SK-N-DZ (cell line): ENCODE results near the gene REG3G. TPM values are rescaled to one million over a fixed set of nuclear protein-coding genes. Genes with fewer than 3 reads are reported as not detected.
A peak's percentile ranks its signal among the peaks of the same experiment; 100 is the strongest.

Experiments
- DNase-seq: peaks from one replicate; pipeline ENCODE4 v3.0.0-alpha.2; 2015; ENCODE audit warnings: low spot score
- polyA plus RNA-seq, 2 experiments: library from polyadenylated mRNA; depleted of rRNA; stranded (reverse); fragments of >200 nt; gene quantifications; 2 replicates each; pipeline ENCODE4 v1.2.3, GENCODE V29; 2014

Gene REG3G
- polyA plus RNA-seq (2014; cell fraction: cytosol; rRNA removed) = not detected in 2 replicates
- polyA plus RNA-seq (2014; cell fraction: nucleus; rRNA removed) = not detected in 2 replicates

DNA sequence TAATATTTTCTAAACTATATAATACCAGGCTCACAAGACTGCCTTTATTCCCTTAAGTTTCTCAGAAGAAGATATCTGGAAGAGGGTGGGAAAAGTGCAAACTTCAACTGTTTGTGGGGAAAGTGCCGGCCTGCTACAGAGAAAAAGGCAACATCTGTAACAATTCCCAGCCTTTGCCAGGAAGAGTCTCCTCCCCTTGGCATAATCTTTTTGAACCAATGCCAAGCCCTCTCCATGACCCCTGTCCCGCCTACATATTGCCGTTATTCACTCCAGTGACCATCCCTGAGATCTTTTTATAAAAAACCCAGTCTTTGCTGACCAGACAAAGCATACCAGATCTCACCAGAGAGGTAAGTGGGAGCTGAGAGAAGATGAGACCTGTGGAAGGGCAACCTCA, at the start of gene REG3G:
Gene REG3G, plus strand, starts transcription at position 282 of the 400 bp plus-strand sequence. CDS start 392 bp downstream, outside the sequence.
- no peak for DNase-seq

DNA sequence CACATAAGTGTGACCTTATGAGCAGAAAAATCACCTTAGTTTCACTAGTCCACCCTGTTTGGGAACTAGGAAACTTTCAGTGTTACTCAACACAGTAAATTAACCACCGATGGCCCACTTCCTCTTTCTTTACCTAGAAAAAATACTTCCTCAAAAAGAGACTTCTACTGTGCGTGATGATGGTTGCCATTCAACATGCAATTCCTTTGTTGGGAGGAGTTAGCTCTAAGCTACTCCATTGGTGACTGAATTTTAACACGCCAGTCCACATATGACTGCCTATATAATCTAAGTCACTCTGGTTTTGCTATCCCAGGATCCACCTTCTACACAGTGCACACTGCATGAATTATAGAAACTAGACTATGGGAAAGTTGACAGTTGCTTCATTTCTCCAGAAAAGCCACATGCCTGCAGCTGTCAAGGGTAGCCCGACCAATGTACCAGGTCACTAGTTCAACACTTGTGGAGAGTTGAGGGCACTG, 47.8 kb upstream of the REG3G start:
- no peak for DNase-seq

- DNase-seq = no peak
Measured at GRCh38 chr2:78978340-78978739, 47.2 kb upstream of the REG3G start.

GRCh38 chr2:78979380-78980151, 45.9 kb upstream of the REG3G start:
- peak; percentile 79 for DNase-seq

DNA sequence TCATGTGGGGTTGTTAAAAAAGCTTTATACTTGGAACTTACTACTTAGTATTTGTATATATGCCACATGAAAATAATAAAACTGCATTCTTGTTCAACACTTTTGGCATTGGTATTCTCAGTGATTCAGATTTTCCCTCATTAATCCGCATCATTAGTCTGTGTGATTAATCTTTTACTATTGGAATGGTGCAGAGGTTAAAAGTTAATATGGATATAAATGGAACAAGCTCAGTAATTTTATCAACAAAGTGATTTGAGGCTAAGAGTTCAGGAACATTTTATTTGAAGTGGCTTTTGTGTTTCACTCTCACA, 45.4 kb upstream of the REG3G start:
- no peak for DNase-seq

- no peak for DNase-seq
Measured at GRCh38 chr2:78980871-78981270, 44.6 kb upstream of the REG3G start.

- DNase-seq = no peak
Measured at GRCh38 chr2:78982638-78983330, 42.7 kb upstream of the REG3G start.

- DNase-seq = no peak
Measured at GRCh38 chr2:78984386-78984785, 41.1 kb upstream of the REG3G start.

DNA sequence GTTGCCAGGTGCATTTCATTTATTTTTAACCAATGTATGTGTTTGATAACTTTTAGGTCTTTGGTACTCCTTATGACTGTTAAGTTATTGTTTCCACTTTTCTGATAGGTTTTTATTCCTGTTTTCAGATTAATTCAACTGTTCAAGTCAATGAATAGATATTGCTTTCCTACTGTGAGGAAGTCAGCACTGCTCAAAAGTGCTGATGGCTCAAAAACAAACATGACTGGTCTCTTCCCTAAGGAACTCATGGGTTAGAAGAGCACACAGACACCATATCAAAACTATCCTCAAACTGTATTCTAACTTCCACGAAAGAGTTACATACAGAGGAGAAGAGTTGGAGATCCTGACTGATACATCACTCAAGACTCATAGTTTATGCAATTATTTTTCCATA, 39.9 kb upstream of the REG3G start:
- no peak for DNase-seq

- no peak for DNase-seq
Measured at GRCh38 chr2:78989051-78989450, 36.5 kb upstream of the REG3G start.

GRCh38 chr2:78992451-78992806, 33.1 kb upstream of the REG3G start:
- no peak for DNase-seq

- no peak for DNase-seq
Measured at GRCh38 chr2:78992807-78993517, 32.5 kb upstream of the REG3G start.

- no peak for DNase-seq
Measured at GRCh38 chr2:78993518-78994148, 31.9 kb upstream of the REG3G start.

- DNase-seq = no peak
Measured at GRCh38 chr2:78994789-78995188, 30.7 kb upstream of the REG3G start.

DNA sequence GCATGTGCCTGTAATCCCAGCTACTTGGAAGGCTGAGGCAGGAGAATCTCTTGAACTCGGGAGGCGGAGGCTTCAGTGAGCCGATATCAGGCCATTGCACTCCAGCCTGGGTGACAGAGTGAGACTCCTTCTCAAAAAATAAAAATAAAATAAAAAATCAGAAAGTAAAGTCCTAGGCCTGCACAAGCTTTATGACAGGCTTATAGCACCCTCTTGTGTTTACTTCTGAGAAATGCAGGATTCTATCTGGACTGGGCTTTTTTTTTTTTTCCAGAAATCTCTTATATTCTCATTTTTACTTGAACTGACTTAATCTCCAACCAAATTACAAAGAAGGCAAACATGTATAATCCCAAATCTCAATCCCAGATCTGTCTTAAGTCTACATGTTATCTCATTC, 26.1 kb upstream of the REG3G start:
- peak; percentile 46 for DNase-seq

- no peak for DNase-seq
Measured at GRCh38 chr2:79000008-79000576, 25.4 kb upstream of the REG3G start.

DNA sequence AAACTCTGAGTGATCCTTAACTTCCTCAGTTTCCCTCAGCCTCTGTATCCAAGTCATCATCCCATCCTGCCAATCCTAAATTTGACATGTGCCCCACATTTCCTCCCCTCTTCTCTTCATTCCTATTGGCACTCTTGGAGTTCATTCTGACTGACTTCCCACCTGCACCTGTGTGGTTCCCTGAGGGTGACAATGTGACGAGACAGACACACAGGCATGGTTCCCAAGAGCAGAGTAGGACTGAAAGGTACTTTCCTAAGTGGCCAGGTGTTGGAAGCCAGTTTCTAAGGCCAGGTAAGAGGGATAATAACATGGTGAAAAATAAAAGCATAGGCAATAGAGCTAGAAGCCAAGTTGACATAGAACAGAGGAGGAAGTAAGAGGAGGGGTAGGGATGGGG, 24.2 kb upstream of the REG3G start:
- no peak for DNase-seq

- no peak for DNase-seq
Measured at GRCh38 chr2:79004680-79005079, 20.8 kb upstream of the REG3G start.

- DNase-seq = peak; percentile 98
Measured at GRCh38 chr2:79005216-79005615, 20.3 kb upstream of the REG3G start.

- DNase-seq = no peak
Measured at GRCh38 chr2:79009388-79009787, 16.1 kb upstream of the REG3G start.

DNA sequence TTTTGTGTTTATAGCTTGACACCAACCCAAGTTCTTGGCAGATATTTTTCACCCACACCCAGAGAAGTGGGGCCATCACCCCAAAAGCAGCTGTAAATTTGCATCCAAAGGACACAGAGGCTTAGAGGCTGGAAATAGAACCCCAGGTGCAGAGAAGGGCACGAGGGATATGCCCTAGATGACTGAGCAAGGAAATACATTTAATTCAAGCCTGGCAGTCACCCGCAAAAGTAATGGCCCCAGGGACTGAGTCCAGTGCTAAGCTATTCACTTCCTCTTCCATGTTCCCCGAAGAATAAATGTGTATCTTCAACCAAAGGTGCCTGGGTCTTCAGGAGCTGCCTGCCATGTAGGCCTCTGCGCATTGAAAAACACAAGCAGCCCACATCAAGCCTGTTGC, 14.0 kb upstream of the REG3G start:
- no peak for DNase-seq

DNA sequence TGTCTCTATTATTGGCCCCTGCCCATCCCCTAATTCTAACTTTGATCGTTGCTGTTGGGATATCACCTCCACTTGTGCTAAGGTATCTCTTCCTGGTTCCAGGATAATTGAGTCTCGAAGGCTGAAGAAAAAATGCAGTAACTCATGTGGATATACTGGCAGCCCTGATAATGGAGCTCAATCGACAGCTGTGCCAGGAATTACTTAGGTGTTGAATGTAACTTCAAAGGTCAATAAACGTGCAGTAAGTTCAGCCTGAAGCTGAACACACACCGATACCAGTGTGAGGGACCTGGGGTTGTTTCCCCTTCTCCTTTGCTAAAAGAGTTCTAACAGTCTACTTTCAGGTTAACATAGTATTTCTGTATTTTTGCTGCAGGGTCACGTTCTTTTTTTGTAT, 11.9 kb upstream of the REG3G start:
- DNase-seq = no peak
